GM21576 (cell line): ENCODE data around the gene CAST.

Source experiments
- ATAC-seq: cut with Tn5 transposase; IDR thresholded peaks from one replicate; pipeline ENCODE4 v1.9.1; 2021; ENCODE audit warnings: mild to moderate bottlenecking, moderate library complexity; ENCODE audit not compliant: unreplicated experiment

CAST gene

DNA sequence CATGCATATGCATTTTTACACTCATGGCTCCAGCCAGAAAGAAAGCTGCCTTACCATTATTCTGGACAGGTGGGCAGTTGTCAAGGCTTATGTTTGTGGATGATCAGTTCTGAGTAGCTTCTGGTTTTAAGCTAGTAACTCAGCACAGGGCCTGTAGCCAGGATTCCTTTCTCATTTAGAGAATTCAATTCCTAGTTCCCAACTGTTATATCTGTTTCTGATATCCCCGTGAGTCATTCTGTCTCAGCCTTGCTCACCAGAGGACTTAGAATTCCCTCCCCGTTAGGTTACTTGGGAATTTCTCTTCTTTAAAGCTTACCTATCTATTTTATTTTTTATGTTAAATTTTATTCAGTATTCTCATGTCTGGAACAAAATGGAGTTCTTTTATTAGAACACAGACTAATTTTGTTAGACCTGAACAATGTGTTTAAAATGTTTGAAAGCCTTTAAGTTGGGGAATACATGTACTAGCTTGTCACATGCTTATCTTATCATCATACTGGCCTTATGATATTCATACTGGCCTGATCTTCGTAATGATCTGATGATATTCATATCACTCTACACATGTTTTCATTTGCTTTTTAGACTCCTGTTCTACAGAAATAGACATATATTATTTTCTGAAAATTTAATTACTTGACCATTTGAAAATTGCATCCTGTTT, 47.1 kb downstream of the CAST start:
- ATAC-seq, result no peak

GRCh38 chr5:96712100-96712746, 50.0 kb downstream of the CAST start:
- no peak for ATAC-seq

DNA sequence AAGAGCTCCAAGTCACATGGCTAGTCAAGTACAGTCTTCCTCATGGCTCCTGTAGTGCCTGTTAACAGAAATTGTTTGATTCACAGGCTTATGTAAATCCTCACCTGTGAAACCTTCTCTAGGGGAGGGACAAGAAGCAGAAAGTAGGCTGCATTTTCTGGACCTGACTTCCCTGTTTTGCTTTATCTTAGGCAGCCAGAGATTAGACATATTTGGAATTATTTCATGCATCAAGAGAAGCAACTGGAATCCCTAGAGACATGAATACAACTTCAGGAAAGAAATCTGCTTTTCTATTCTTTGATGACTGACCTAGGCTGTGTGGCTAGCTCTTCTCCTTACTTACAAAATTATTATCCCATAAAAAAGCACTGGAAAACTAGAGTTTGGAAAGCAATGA, 52.3 kb downstream of the CAST start:
- ATAC-seq, result no peak

GRCh38 chr5:96714951-96715451, 52.8 kb downstream of the CAST start:
- ATAC-seq, result no peak

- ATAC-seq, result no peak
These were observed 53.8 kb downstream of the CAST start for GRCh38 chr5:96716007-96716406.

GRCh38 chr5:96716716-96717115, 54.5 kb downstream of the CAST start:
- no peak for ATAC-seq

GRCh38 chr5:96717874-96718273, 55.7 kb downstream of the CAST start:
- no peak for ATAC-seq

DNA sequence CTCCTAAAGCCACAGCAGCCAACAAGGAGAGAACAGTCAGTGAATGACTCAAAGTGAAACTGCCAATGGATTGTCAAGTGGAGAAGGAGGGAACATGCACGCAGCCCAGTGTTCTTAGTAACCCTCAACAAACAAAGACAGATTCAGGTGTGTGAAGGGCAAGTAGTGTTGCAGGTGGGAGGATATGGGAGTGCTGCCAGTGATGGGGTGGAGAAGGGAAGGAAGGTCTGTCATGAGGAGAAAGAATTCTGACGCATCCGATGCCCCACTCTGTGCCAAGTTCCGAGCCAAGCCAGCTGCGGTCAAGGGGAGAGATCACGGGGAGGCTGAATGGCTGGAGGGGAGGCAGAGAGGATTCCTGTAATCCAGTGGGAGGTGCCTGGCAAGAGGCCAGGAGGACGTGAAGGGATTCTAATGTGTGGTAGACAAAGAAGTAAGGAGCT, 56.5 kb downstream of the CAST start:
- no peak for ATAC-seq

- ATAC-seq, result no peak
These were observed 58.2 kb downstream of the CAST start for GRCh38 chr5:96720408-96720807.

DNA sequence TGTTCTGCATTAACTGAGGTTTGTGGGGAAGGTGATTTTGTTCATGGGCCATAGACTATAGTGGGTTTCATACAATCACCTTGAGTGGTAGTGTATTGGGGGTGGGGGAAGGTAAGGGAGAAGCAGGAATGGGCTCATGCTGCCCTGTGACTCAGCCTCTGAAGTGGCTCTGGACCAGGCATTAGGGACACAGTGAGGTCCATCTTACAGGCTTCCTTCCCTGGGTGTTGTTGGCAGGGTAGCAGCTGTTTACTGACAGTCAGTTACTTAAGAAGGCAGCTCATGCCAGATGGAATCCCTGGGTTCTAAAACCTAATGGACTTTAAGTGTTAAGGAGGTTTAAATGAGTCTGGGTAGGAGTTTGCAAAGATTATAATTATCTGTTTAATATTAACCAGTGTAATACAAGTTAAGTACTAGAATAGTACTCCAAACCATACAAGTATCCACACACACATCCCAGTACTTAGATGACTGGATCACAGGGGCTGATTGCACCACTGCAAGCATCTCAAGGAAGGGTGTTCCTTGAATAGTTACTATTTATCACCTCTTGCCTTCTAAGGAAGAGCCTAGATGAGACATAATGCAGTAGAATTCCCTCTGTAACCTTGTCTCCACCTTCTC, 59.3 kb downstream of the CAST start:
- ATAC-seq, result no peak

DNA sequence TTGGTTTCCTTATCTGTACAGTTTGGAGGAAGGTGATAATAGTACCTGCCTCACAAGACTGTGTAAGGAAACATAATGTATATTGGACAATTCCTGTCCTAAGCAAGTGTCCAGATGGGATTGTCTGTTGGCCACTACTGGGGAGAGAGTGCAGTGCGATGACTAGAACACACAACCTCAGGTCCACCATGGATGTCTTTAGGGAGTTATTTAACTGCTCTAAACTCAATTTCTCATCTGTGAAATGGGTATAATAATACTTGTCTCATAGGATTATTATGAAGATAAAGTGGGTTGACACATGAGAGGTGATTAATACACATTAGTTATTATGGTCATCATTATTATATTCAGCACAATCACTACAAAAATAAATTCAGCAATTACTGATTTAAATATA, 63.1 kb downstream of the CAST start:
- no peak for ATAC-seq

DNA sequence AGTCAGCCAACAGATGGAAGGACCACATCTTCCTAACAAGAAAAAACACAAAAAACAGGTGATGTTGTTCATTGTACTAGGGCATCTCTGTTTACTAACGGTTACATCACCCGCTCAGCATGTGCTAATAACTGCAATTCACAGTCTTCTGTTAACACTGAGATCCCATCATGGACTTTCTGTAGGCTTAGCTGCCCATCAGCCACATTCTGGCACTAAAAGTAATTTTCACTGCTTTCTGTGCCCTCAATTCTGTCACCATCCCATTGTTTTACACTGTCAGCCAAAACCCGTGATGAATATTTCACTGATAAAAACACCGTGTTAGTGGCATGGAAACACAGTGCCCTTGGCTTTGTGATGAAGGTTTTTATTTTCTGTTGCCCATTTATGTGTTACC, 64.6 kb downstream of the CAST start:
- ATAC-seq, result no peak

GRCh38 chr5:96729156-96729555, 67.0 kb downstream of the CAST start:
- no peak for ATAC-seq

DNA sequence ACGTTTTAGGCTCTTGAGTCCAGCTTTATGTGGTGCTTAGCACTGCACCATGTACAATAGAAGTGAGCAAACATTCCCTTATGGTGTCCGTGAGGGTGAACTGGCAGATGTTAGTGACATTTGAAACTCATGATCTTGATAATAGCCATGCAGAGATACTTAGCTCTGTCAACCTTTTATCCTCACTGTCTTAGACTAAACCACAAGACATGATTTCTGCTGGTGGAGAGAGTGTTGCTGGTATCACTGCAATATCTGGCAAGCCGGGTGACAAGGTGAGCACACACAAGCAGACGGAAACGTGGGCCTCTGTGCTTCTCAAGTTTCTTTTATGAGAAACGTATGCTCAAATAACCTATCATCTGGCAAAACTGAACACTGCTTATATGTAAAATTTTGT, 68.4 kb downstream of the CAST start:
- no peak for ATAC-seq

DNA sequence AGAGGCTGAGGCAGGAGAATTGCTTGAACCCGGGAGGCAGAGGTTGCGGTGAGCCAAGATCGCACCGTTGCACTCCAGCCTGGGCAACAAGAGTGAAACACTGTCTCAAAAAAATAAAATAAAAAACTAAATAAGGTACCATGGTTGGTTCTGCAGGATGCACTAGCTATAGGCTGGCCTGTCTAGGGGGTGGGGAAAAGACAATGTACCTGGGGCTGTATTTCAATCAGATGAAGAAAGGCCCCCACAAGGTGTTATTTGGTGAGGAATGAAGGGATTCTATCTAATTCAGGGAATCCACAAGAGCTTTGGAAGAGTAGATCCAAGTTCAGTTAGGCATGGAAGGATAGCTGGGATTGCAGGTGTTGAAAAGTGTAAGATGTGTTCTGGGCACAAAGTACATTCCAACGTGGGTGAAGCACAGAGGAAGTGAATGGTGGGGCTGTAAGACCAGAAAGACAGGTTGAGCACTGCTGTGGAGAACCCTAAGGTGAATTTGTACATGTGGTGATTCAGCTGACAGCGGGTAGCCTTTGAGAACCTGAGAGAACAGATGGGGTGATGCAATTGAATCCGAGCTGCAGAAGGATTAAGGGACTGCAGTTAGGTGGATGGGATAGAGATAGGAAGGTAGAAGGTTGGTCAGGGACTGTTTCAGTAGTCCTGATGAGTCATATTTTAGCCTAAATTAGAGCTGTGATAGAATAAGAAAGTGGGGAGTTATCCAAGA, 71.8 kb downstream of the CAST start:
- no peak for ATAC-seq

GRCh38 chr5:96734871-96735325, 72.7 kb downstream of the CAST start:
- no peak for ATAC-seq

DNA sequence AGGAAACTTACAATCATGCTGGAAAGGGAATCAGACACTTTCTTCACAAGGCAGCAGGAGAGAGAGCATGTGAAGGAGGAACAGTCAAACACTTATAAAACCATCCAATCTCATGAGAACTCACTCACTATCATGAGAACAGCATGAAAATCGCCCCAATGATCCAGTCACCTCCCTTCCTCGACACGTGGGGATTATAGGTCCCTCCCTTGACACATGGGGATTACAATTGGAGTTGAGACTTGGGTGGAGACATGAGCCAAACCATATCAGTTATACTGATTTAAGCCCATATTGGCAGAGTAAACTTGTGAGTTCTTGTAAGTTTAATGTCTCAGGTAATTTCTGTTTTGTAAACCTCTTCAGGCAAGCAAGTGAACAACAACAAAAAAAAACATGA, 74.8 kb downstream of the CAST start:
- ATAC-seq, result no peak

DNA sequence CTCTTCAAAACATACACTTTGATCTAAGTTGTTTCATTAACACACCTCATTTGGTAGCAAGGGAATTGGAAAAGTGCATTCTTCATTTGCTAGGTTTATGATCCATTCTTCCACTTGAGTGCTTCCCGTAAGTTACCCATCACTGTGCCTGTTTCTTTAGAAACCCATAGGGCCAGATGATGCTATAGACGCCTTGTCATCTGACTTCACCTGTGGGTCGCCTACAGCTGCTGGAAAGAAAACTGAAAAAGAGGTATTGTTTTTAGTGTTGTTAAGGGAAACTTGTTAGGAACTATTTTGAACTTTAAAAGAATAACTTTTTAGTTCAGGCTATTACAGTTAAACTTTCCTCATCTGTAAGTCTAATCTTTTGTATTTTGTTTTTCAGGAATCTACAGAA, 78.9 kb downstream of the CAST start:
- no peak for ATAC-seq

DNA sequence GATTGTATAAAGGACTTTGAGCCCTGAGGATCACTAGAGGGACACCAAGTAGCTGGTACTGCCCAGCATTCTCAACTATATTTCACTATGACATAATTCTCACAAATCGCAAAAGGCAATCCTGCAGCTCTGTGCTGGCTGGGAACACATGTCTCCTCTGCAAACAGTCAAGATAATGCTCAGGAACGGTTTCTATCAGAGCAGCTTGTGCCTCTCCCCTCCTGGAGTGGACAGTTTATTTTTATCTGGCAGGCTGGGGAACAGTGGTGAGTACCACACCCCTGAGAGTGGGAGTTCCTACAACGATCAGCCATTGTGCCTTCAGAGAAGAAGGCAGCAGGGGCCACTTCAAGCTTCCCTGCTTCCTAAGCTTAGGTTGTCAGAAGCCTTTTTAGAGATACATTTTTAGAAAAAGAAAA, 79.7 kb downstream of the CAST start:
- ATAC-seq, result no peak

DNA sequence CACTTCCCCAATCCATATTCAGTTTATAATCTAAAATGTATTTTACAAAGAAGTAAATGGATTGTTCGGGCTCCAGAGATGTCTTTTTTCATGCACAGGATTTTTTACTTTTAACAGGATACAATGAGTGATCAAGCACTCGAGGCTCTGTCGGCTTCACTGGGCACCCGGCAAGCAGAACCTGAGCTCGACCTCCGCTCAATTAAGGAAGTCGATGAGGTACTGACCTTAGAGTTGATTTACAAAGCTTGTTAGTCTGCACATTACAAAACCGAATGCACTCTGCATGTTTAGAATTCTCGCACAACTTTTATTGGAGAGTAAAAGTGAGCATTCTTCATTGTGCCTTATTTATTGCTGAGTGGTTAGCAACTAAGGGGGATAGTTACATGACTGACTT, 80.4 kb downstream of the CAST start:
- ATAC-seq, result no peak

- ATAC-seq, result no peak
These were observed 81.0 kb downstream of the CAST start for GRCh38 chr5:96743065-96743768.
